IPS DF 4.7 (cell line): Measurements from ENCODE around the gene PPIA.
"Not testable (repeated sequence)": the region's sequence is repeated elsewhere in the genome, so short reads cannot be mapped to it uniquely, and the experiment has no call there.

ENCODE experiments used
- DNase-seq: peaks from one replicate; pipeline ENCODE4 v3.0.0-alpha.2; 2013; ENCODE audit warnings: low spot score; ENCODE audit errors: extremely low read depth

PPIA gene

DNA sequence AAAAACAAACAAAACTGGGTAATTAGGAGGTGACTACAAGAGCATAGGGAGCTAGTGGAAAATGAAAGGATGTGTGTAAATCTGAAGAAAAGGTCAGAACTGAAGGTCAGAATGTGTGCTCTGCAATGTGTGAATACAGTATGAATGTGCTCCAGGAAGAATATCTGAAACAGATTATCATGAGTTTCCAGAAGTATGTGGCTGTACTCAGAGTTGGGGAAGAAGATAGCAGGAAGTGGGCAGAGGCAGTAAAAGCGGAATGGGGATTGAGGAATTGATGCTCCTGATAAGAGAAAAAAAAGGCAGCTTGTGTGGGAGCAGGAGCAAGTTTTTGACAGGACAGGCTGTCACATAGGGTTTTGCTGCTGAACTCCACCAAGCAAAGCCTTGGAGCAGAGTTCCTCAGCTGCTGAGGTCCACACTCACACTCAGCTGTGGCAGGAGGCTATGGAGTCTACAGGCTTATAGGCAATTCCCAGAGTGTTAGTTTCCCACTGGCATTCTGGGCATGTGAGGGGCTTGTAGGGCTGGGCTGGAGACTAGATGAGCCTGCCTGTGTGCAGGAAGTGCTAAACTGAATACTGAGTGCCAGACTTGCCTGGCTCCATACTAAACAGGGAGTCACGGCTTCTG, 28.5 kb downstream of the PPIA start:
- DNase-seq = no peak

DNA sequence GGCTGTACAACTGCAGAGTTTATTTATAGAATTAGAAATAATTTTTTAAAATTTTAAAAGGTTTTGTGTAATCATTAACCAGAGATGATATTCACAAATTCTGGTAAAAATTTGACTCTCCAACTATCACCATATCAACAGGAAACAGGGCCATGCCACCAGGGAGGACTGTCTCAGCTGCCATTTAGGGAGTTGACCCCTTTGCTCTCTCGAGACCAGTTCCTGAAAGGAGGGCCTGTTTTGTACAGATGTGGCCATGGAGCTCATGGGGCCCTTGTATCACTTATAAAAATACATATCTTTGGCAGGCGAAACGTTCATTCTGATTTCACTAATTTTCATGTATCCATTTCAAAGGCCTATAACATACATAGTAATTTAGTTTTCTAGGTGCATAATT, 31.1 kb downstream of the PPIA start:
- no peak for DNase-seq

DNA sequence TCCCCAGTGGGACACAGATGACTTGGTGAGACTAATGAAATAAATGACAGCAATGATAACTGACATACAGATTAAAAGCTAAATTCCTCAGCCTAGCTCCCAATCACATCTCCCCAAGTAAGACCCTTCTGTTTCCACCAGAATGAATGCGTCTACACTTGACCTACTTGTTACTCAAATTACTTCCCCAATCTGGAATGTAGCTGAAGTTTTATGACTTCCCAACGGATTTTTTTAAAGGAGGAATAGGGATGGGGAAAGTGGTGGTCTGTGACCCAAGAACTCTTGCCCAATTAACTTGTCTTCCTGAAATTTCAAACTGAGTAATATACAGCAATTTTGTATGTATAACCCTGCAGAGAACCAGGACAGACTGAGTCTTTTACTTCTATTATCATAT, 42.3 kb downstream of the PPIA start:
- no peak for DNase-seq

DNA sequence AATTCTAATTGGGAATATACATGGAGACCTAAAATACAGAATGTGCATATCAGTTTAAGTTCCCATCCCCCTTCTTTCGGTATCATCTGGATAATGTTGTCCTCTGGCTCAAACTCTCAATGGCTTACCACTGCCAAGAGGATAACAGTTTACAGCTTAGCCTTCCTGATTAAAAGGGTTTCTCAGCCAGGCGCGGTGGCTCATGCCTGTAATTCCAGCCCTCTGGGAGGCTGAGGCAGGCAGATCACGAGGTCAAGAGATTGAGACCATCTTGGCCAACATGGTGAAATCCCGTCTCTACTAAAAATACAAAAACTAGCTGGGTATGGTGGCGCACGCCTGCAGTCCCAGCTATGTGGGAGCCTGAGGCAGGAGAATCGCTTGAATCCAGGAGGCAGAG, 46.2 kb downstream of the PPIA start:
- not testable (repeated sequence) for DNase-seq

DNA sequence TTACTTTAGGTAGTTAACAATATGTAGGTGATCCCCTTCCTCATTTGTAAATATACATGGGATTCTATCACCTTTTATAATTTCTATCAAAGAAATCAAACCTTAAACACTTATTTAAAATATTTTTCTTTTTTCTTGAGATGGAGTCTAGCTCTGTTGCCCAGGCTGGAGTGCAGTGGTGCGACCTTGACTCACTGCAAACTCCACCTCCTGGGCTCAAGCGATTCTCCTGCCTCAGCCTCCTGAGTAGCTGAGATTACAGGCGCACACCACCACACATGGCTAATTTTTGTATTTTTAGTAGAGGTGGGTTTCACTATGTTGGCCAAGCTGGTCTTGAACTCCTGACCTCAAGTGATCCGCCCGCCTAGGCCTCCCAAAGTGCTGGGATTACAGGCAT, 47.0 kb downstream of the PPIA start:
- not testable (repeated sequence) for DNase-seq

DNA sequence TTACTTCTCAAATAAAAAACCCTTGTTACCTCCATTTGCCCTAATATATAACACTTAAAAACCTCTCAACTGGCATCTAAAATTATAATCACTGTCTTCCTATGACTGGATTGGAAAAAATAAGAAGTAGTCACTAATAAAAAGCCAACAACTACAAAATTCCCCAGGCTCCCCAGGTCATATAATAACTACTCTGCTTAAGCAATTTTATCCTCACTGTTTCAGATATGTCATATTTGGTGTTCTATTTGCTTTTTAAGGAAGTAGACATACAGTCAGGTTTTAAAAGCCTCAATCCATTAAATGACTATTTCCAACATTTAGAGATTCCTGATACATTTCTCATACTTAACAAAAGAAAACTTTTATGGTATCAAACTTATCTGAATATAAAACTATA, 49.0 kb downstream of the PPIA start:
- DNase-seq = no peak

DNA sequence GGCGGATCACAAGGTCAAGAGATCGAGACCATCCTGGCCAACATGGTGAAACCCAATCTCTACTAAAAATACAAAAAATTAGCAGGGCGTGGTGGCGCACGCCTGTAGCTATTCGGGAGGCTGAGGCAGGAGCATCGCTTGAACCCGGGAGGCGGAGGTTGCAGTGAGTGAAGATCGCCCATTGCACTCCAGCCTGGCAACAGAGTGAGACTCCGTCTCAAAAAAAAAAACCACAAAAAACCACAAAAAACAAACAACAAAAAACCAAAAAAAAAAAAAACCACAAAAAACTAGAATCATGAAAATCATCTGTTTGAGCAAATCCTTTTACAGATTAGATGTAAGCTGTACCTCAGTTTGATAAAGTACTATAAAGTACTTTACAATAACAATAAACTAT, 49.9 kb downstream of the PPIA start:
- not testable (repeated sequence) for DNase-seq

DNA sequence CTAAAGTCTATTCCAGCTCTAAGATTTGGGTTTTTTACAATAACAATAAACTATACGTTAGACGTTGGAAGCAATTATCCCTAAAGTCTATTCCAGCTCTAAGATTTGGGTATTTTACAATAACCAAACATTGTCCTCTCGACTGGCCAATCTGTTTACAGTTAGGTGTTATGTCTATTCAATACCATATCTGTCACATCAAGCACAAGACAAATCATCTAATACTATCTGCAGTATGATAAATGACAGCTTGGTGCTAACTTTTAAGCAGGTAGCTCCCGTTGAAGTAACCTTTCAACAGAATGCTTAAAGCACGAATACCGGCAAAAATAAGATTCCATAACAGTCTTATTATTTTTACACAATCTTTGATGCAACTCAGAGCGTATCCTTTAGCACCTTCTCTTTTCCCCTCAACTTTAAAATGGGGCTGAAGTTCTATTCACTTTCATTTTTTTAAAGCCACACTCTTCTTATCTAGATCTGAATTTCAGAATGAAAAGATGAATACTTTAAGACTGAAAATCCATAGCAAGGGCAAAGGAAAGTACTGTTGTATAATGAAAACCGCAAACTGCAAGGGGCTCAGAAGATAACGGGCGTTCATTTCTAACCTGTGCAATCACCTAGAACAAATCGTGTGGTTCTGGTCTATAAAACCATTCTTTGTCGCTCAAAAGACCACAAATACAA, 50.5 kb downstream of the PPIA start:
- DNase-seq = no peak

DNA sequence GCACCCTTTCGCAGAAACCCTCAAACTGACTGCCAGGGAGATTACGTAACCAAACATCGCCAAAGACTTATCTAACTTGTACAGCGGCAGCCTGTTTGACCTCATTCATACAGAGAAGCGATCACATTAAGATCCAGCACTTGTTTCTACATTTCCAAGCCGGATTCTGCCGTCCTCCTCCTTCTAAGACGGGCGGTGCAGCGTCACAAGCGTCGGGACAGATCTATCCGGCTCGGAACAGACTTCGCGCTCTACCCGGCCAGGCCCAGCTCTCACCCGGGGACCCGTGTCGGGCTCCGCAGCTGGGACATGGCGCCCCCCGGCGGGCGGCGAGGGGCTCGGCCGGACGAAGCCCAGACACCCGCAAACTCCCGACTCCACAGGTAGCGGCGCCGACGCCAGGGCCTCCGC, 51.0 kb downstream of the PPIA start:
- DNase-seq = no peak

DNA sequence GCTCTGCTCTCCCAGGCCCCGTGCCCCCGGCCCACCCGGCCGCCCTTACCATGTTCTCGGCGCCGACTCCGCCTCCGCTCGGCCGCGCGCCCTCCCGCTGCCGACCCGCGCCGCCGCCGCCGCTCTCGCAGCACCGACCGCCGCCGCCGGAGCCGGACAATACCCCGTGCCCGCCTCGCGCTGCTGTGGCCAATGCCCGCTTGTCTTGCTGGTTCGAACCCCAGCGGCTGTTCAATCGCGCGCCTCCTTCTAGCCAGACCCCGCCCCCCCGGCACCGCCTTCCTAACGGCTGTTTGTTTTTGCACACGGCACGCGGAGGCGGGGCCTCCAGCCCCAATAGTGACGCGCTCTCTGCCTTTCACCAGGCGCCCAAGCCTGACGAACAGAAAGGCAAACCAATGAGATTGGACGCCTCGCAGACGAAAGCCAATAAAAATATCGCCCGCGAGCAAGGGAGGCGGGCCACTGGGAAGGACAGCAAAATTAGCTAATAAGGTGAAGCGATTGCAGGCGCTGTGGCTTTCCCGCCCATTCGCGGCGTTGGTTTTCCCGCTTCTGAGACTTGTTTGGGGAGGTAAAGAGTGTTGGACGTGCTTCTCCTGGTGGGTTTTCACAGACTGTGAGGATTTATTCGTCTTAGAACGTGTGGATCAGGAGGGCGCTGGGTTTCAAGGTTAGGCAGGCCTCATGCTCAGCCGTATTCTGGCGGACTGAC, 51.6 kb downstream of the PPIA start, which contains the start of gene H2AZ2:
Gene H2AZ2, minus strand, starts transcription at position 168 of the 715 bp plus-strand sequence. Its CDS starts 116 bp downstream, at position 52.
- peak; percentile 99 for DNase-seq

DNA sequence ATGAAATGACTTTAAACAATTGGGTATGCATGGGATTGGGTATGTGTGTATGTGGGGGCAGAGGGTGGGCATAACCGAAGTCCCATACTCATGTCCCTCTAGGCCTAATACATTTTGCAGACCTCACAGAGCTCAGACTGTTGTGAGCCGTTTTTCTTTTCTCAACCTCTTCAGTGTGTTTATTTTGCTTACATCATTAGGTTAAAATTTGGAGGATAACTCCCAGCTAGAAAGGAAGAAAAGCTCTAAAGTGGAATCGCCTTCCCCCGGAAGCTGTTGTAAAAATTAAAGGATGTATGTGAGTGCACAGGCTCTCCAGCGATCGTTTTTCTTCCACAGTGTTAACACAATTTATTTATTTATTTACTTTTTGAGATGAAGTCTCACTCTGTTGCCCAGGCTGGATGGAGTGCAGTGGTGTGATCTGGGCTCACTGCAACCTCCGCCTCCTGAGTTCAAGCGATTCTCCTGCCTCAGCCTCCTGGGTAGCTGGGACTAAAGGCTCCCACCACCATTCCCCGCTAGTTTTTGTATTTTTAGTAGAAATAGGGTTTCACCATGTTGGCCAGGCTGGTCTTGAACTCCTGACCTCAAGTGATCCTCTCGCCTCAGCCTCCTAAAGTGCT, 52.9 kb downstream of the PPIA start:
- no peak for DNase-seq

DNA sequence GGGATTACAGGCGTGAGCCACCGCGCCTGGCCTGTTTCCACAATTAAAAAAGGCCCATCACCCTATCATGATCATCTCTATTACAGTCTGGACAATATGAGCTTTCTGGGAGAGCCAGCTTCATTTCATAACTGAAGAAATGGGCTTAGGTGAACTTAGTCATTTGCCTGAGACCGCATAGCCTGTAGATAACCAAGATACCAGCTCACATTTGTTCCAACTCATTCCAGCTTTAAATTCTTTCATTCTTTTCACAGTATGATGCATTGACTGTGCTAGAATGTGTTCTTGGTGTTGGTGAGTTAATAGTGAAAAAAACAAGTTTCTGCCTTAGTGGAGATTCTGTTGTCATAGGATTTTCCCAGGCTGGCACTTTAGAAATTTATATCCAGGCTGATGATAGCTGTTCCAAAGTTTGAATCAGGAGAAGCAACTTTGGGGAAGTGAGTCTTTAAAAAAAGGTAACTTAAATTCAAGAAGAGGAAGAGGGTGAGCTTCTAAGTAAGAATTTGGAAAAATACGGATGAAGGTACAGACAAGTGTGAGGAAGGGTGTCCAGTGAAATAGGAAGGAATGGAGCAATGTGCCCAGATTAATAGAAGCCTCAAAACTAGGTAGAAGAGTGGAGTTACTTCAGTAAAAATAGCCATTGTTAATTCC, 53.5 kb downstream of the PPIA start:
- DNase-seq = no peak

DNA sequence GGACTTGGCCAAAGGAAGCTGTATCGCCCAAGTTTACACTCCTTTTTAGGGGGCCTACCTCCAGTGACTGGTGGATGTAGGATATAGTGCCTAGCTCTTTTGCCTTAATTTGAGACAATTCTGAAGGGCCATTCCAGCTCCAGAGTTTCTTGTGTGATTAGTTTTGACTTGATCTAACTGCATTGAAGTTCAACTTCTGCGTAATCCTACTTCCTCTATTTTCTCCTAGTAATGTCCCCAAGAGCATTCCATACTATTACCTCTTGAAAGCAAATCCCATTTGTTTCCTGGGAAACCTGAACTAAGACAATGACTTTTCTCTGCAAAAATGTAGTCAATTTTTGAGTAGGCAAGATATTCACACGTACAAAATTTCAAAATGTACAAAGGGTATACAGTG, 56.1 kb downstream of the PPIA start:
- no peak for DNase-seq
